Activated gamma-delta T cell treated with Interleukin-2 at 50 U/mL for 16 hours (primary cell): Measurements from ENCODE around the gene ABCC11.
"Not testable (repeated sequence)": the region's sequence is repeated elsewhere in the genome, so short reads cannot be mapped to it uniquely, and the experiment has no call there.

ENCODE experiments used
- DNase-seq: peaks from one replicate; pipeline ENCODE4 v3.0.0-alpha.2; 2020

The ABCC11 gene

GRCh38 chr16:48197294-48197693, 50.0 kb downstream of the ABCC11 start:
- DNase-seq = no peak

DNA sequence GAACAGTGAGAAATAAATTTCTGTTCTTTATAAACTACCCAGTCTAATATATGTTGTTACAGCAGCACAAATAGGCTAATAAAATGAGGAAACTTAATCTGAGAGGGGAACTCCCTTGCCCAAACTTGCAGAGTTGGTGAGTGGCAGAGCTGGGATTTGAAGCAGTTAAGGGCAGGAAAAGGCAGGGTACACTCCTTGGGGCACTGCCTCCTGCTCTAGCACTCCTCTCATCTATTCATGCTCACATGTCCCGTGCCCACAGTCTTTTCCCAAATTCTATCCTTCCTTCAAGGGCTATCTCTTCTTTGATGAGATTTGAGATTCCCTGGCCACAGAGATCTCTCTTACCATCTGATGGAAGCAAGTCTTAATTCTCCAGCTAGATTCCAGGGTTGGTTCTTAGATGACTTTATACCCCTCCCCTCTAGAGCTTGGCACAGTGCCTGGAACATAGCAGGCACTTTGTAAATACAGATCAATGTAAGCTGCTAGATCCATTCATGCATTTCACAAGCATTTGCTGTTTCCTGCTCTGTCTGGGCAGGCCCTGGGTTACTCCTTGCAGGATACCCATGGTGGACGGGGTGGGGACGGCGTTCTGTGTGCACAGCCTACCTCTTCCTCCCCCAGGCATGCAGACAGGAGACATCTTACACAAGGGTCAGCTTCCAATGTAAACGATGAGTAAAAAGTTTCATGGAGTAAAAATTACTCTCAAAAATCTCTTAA, 52.3 kb downstream of the ABCC11 start:
- no peak for DNase-seq

GRCh38 chr16:48193846-48194245, 53.5 kb downstream of the ABCC11 start:
- DNase-seq = no peak

DNA sequence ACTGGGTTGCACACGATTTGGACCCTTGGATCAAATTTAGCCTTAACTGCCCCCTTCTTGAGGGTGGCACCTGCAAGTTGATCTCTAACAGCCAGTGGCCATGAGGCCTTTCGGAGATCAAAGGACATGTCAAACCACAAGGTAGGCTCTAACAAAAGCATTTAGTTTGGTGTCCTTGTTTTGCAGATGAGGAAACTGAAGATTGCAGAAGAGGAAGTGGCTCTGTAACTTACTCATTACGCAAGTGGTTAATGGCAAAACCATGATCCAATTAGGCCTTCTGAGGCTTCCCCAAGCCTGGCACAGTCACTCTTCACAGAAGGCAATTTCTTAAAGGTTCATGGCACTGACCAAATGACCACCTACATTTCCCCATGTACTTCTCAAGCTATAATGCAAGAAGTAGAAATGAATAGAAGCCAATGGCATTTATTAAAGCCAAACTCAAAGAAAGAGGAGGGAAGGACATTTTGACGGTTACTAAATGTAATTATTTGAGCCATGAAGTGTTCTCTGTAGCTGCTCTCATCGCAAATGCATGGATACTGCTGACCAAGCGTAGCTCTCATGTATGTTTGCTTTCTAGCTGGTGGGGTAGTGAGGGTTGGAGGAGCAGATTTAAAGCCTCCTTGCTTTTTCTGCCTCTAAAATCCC, 58.8 kb downstream of the ABCC11 start:
- DNase-seq = no peak

- DNase-seq = no peak
Observed at GRCh38 chr16:48187779-48188178, 59.6 kb downstream of the ABCC11 start.

- no peak for DNase-seq
Observed at GRCh38 chr16:48184681-48185080, 62.7 kb downstream of the ABCC11 start.

GRCh38 chr16:48182979-48183537, 64.3 kb downstream of the ABCC11 start:
- no peak for DNase-seq

- not testable (repeated sequence) for DNase-seq
Observed at GRCh38 chr16:48181746-48182520, 65.4 kb downstream of the ABCC11 start.

DNA sequence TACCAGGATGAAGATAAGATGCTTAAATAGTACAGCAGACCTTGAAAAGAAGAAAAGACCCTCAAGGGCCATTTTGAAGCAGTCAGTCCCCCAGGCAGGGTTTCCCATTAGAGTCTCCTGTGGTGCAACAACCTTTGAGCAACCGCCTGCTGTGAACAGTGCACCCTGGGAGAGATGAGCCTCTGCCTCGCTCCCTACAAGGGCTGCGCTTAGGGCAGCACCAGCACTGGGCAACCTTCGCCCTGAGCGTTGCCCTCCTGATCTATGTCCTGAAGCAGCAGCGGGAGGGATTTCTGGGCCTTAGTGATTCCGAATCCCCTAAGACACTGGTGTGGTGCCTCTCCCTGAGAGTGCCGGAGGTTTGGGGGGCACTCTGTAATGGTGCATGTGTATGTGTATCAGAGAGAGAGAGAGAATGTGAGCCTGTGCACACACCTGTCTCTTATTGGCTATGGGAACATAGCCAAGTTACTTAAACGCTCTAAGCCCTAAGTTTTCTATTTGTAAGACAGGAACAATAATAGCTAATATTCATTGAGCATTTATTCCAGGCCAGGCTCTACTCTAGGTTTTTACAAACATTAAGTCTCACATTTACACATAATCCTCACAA, 66.4 kb downstream of the ABCC11 start:
- DNase-seq = no peak

GRCh38 chr16:48176635-48177408, 70.5 kb downstream of the ABCC11 start:
- no peak for DNase-seq

DNA sequence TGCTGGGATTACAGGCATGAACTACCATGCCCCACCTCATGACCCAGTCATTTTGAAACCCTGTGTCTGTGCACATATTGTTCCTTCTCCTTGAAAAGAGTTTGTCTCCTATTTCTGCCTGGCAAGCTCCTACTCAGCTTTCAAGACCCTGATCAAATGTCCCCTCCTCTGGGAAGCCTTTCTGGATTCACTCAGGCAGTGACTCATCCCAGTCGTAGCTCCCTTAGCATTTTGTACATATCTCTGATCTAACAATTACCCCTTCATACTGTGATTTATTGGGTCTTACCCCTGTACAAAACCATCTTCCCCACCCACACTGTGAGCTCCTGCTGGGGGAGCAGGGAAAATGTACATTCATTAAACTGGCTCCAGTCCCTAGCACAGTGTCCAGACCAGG, 73.5 kb downstream of the ABCC11 start:
- DNase-seq = no peak

DNA sequence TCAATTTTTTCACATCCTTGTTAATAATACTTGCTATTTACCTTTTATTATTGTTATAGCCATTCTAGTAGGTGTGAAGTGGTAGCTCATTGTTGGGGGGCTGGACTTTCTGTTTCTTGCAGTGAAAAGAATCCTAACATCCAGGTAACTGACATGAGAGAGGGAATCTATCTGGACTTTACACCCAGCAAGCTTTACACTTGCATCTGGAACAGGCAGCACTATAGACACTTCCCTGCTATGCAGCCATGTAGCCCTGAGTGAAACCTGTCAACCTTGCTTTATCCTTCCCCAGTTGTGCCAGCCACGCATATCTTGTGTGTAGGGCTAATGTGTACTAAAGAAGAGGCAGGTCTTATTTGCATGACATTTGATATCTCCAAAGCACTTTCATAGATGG, 74.7 kb downstream of the ABCC11 start:
- DNase-seq = no peak

DNA sequence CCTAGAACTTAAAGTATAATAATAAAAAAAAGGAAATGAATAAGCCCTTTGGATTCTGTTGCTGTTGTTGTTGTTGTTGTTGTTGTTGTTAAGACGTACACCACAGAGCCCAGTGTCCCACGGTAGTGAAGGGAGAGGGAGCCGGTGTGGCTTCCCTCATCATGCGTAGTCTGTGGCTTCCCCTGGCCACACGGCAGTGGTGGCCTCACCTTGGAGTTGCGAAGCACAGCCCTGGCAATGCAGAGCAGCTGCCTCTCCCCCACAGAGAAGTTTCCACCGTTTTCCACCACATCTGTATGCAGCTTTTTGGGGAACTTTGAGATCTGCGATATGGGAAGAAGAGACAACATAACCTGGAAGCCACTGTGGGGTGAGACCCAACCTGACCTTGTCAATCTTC, 77.4 kb downstream of the ABCC11 start:
- no peak for DNase-seq

GRCh38 chr16:48168075-48168474, 79.3 kb downstream of the ABCC11 start:
- no peak for DNase-seq

GRCh38 chr16:48166617-48167016, 80.7 kb downstream of the ABCC11 start:
- not testable (repeated sequence) for DNase-seq

DNA sequence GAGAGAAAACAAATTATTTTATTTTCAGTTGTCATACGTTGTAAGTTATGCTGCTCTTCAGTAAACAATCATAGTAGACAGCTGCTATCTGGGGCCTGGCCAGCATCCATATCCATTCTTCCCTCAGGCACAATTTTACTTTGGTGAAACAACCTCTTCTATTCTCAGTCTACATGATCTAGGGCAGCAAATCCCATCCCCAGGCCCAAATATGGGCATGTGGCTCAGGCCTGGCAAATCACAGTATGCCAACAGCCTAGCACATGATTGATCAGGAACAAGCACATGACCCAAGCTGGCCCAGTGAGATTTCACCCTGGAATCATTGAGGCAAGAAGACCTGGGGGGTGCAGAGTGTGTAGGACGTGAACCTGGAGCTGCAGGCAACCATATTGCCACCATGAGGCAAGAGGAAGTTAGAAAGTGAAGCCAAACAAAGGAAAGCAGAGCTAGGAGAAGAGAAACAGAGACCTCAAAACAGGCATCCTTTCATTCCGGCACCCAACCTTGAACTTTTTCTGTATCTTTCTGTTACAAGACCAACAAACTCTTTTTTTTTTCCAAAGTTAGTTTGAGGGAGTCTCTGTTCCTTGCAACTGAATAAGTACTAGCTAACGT, 81.3 kb downstream of the ABCC11 start:
- DNase-seq = no peak

- DNase-seq = peak; percentile 58
Observed at GRCh38 chr16:48164907-48165715, 82.2 kb downstream of the ABCC11 start.

DNA sequence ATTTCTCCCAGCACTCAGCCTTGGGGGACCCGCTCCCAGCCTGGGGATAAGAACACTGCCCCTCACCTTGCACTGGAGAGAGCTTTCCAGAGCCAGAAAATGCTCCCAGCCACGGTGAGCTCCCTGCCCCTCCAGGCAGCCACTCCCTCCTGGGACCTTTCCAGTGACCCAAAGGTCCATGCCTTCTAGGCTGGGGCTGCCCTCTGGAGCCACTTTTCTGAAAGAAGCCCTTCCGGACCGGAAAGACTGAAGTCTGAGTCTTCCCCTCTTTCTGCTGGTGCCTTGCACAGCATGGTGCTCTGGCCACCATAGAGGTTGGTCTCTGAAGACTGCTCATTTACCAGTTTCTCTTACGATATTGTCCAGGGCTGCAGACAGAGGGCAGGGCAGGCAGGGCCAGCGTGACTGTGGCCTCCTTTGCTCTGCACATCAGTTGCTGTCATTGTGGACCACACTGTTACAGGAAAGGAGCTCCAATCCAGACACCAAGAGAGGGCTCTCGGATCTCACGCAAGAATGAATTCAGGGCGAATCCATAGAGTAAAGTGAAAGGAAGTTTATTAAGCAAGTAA, 84.4 kb downstream of the ABCC11 start:
- DNase-seq = no peak

GRCh38 chr16:48161906-48162305, 85.4 kb downstream of the ABCC11 start:
- DNase-seq = no peak

- no peak for DNase-seq
Observed at GRCh38 chr16:48160575-48160974, 86.8 kb downstream of the ABCC11 start.

GRCh38 chr16:48158296-48158695, 89.0 kb downstream of the ABCC11 start:
- DNase-seq = no peak
